ENCODE data around the gene PAQR9.
"Not testable (repeated sequence)": the region's sequence is repeated elsewhere in the genome, so short reads cannot be mapped to it uniquely, and the experiment has no call there.

The PAQR9 gene, protein sequence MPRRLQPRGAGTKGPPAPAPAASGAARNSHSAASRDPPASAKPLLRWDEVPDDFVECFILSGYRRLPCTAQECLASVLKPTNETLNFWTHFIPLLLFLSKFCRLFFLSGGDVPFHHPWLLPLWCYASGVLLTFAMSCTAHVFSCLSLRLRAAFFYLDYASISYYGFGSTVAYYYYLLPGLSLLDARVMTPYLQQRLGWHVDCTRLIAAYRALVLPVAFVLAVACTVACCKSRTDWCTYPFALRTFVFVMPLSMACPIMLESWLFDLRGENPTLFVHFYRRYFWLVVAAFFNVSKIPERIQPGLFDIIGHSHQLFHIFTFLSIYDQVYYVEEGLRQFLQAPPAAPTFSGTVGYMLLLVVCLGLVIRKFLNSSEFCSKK

DNA sequence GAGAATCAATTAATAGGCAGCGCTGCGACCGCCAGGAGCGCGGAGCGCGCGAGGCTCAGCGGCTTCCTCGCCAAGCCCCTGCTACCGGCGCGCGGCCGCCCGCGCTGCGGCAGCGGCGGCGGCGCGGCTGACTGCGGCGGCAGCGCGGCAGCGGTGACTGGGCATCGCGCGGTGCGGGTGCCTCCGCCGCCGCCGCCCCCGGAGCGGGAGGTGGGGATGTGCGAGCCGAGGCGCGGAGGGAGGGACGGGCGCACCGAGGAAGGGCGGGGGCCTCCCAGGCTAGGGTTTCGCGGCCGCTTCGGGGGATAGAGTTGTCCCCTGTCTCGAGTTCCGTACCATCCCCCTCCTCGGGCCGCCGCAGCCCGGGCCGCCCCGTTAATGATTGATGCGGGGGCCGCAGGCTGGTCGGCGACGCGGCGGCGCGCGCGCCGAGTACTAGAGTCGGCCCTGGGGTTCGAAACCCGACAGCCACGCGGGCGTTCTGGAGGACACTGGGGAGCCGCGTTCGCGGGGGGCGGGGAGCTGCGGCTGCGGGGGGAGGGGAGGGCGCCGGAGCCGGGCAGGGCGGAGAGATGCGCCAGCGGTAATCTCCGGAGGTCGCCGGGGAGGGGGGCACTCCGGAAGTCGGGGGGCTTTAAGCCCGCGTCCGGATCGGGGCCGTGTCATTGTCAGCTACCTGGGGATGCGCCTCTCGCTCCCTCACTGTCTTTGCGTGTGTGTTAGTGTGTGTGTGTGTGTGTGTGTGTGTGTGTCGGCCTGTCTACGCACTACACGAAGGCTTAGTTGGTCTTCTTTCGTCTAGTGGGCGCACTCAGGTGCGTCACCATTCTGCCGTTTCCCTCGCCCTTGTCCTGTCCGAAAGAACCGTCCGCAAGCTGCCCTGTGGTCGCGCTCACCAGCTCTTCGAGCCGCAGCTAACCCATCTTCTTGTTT, at the start of gene PAQR9:
Gene PAQR9 (minus strand): TSS at position 159 of the 933 bp plus-strand sequence. CDS start 338 bp downstream, outside the sequence.
- peak in 1 of 2 donors; percentile 39 for DNase-seq

DNA sequence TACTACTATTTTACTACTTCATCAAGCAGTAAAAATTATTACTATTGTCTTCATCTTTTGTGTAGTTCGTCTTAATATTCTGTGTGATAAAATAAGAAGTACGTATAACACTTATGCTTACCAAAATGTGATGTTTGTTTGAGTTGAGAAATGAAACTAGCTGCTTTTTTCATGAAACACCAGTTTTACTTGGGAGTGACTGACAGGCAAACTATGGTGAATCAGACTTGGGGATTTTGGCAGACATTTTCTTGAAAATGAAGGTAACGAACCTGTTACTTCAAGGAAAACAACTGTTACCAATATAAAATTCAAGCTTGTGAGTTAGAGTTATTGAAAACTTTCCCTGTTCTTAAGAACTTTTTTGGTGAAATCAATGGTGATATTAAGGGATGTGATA, 48.2 kb upstream of the PAQR9 start:
- DNase-seq: no peak

DNA sequence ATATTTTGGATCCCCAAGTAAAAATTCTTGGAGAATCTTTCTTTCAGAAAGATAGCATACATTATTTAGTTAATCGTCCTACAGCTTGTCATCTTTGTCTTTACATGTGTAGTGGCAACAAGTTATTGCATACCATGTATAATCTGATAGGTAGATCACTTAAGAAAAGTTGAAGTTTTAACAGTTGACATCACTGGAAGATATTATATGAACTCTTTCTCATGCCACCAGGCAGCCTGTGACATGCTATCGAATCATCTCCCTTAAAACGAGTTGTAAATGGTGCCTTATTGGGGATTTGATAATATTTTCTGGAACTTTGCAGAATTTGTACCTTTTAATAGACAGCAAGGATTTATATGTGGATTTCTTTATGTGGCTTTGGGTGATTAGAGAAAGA, 46.5 kb upstream of the PAQR9 start:
- DNase-seq: no peak

DNA sequence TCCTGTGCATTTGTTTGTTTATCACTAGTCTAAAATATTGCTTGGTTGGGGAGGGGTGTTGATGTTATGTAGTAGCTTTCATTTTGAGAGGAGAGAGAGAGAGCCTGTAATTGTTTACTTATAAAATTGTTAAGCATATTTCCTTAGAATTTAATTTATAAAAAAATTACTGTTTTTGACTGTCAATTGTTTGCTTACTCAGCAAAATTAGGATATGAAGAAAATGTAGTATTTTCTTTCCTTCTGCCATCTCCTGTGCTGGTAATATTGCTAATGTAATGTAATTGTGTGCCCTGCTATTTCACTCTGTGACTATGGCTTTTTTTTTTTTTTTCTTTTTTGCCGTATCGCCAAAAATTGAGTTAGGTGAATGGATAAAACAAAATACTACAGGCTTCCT, 41.3 kb upstream of the PAQR9 start:
- no peak for DNase-seq

DNA sequence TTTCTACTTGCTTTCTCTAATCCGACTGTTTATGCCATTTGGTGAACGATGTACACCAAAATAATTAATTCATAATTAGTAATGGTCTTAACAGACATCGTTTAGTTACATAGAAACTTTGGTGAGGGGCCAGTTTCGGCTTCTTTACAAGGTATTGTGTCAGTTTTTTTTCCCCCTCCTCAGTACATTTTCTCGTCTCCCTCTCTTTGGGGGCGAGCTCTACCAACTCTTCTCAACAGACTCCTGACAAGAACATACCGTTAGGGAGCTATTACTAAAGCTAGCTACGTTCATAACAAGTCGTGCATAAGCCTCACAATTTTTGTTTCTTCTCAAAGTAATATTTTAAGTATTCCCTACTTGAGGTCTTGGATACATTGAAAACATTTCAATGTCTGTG, 39.3 kb upstream of the PAQR9 start:
- no peak for DNase-seq

DNA sequence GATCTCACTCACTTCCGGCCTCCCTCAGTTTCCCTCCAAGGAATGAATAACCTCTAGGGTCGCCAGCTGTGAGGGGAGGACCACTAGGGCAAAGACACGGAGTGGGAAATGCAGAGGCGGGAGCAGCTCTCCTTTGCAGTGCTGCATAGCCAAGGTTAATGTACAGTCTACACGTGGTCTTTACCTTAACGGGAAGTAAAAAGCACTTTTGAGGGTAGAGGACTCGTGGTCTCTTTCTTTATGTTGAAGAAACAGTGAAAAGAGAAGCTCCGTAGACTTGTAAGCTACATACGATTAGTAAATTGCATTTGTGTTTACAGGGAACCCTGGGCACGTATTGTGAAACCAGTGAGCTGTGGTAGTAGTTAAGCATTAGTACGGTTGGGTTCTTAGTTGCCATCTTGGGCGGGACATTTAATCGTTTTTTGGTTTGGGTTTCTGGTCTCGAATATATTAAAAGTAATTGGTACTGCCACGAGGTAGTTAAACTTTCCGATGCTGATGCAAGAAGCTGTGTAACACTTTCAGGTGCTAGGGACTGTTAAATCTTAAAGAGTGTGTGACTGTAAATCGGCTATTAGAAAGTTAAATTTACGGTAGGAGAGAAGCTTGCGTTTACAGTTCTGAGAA, 38.7 kb upstream of the PAQR9 start:
- DNase-seq: peak in 1 of 2 donors; percentile 26

DNA sequence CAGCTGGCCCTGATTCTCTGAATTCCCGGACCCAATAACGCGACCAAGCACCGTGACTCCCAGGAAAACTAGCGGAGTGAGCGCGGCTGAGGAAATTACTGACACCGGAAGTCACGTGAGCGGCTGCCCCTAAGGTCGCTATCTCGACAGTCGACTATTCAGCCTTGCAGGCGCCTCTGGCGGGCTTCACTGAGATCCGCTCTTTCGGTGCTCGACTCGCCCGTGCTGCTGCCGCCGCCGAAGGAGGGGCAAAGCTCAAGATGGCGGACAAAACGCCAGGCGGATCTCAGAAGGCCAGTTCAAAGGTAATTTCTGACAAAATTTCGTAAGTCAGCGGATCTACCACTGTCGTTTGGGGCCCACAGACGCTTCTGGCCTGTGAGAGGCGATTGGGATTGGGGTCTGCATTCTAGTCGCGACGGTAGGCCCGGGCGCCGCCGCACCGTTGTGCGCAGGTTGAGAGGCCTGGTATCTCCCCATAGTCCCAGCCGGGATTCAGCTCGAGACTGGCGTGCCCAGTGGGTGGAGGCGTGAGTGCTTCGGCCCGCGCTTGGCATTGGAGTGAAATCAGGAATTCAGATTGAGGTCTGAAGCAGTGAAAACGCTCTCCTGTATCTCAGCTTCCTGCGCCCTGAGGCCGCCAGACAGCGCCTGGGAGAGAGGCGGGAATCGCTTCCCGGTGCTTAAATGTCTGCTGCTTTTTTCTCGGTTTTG, 38.1 kb upstream of the PAQR9 start, which contains the start of gene U2SURP:
Gene U2SURP (plus strand): TSS at position 202 of the 714 bp plus-strand sequence. CDS start 59 bp downstream, at position 261.
- peak; percentile 89 to 91 for DNase-seq

DNA sequence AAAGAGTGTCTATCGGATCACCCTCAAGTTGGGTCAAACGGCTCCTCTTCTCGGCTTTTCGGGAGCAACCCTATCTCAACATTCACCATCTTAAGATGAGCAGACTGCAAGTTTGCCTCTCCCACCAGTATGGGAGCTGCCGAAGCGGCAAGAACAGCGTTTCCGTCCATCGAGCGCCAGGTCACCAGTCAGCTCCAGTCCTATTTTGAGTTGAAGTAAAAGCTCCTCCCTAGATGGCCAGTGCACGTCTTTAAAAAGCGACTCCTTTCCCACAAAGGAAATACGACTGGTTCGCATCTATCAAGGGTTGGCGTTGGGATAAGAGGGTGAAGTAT, 37.5 kb upstream of the PAQR9 start:
- DNase-seq: peak in 1 of 2 donors; percentile 55

DNA sequence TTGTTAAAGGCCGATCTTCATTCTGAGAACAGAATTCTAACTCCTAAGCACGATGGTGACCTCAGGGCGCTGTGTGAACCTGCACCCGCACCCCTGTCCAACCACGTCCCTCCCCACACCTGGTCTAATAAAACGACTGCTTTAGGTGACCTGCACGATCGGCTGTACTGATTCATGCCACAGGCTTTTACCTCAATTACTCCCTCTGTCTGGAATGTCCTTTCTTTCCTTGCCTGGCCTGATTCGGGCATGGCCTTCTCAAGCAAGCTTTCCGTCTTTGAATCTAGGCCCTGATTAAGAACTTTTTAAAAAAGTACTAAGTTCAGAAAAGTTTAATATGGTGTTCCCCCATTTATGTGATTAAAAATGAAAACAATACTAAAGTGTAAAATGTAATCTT, 37.1 kb upstream of the PAQR9 start:
- DNase-seq: no peak

DNA sequence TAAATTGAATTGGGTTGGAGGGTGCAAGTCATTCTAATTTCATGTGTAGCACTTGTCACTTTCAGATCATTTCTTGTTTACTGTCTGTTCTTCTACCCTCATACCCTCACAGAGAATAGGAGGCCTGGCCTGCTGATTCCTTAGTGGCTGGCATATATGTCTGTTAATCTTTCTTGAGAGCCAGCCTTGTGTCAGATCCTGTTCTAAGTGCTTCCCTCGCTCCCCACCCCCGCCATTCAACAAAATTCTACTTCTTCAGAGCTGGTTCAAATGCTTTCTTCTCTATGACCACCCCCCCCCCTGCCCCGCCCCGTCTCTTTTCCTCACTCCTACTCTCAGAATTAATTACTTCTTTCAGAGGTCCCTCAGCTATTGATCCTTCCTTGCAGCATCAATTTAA, 36.4 kb upstream of the PAQR9 start:
- no peak for DNase-seq

DNA sequence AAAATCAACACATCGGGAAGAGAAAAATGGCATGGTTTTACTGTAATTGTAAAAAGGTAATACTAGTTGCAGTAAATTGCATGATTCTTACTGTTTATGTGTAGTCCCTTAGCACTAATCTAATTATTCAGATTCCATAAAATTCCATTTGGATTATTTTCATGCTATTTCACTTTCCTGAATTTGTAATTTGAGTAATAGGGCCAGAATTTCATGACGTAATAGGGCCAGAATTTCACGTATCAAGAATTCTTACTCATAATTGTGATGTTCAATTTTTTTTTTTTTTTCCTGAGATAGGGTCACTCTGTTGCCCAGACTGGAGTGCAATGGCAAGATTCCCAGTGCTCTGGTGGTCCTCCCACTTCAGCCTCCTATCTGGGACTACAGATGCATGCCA, 35.0 kb upstream of the PAQR9 start:
- DNase-seq: no peak

DNA sequence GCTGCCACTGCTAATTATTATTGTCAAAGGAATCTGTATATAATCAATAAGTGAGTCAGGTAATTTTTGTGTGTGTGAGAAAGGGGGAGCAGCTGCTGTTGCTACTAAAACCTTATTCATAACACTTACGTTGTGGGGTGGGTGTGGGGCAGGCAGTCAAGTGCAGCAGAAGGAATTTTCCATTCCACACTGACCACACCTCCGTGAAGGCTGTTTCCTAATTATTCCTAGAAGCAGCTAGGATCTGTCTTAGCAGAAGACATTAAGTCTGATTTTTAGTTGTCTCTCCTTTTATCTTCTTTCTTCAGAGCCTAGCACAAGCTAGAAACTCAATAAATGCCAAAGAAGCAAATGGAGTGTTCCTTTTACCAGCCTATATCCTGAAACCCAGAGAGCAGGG, 33.9 kb upstream of the PAQR9 start:
- no peak for DNase-seq

DNA sequence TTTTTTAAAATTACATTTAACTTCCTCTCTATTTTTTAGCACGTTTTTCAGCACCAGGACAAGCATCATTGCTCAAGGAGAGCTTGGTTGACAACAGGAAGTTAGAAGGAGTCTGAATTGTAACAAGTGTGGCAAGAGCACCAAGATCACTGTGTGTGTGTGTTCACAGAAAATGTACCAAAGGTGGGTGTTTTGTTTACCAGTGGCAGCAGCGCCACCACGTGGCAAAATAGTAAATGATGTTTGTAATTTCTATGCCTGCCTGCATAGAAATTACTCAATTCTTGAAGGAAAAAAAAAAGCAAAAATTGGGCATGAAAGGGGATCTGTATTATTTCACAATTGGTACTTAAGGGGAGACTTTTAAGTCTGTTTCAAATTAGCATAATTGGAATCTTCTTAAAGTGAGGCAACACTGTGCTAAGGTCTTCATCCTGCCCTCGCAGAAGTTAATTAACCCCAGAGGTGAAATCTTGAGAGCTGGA, 30.5 kb upstream of the PAQR9 start:
- DNase-seq: peak; percentile 65 to 68

DNA sequence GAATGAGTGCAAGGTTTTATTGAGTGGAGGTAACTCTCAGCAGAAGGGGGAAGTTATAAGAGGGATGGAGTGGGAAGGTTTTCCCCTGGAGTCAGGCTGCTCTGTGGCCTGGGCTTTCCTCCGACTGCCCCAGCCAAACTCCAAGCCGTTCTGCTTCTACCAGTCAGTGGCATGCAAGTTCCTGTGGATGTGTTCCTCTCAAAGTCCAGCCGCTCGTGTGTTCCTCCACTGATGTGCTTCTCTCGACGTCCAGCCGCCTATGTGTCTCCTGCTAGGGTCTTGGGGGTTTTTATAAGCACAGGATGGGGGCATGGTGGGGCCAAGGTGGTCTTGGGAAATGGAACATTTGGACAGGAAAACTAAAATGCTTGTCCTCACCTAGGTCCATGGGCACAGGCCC, 28.8 kb upstream of the PAQR9 start:
- DNase-seq: no peak

DNA sequence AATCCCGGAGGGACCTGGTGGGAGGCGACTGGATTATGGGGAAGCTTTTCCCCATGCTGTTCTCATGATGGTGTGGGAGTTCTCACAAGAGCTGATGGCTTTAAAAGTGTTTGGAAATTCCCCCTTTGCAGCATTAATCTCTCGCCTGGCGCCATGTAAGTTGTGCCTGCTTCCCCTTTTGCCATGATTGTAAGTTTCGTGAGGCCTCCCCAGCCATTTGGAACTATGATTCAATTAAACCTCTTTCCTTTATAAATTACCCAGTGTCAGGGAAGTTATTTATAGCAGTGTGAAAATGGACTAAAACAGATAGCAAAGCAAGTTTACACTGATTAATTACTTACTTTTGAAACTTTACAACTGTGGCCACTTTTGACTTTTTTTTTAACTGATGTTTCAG, 27.2 kb upstream of the PAQR9 start:
- no peak for DNase-seq

DNA sequence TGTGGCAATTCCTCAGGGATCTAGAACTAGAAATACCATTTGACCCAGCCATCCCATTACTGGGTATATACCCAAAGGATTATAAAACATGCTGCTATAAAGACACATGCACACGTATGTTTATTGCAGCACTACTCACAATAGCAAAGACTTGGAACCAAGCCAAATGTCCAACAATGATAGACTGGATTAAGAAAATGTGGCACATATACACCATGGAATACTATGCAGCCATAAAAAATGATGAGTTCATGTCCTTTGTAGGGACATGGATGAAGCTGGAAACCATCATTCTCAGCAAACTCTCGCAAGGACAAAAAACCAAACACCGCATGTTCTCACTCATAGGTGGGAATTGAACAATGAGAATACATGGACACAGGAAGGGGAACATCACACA, 25.4 kb upstream of the PAQR9 start:
- not testable (repeated sequence) for DNase-seq

DNA sequence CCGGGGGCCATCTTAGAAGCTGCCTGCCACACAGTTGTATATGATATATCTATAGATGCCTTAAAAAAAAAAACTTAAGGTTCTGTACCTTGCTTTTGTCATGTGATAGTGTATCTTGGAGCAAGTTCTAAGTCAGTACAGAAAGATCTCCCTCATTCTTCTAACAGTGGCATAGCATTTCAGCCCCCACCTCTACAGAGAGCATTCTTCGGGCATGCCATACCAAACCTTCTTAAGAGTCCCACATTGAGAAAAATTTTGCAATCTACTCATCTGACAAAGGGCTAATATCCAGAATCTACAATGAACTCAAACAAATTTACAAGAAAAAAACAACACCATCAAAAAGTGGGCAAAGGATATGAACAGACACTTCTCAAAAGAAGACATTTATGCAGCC, 24.7 kb upstream of the PAQR9 start:
- not testable (repeated sequence) for DNase-seq

DNA sequence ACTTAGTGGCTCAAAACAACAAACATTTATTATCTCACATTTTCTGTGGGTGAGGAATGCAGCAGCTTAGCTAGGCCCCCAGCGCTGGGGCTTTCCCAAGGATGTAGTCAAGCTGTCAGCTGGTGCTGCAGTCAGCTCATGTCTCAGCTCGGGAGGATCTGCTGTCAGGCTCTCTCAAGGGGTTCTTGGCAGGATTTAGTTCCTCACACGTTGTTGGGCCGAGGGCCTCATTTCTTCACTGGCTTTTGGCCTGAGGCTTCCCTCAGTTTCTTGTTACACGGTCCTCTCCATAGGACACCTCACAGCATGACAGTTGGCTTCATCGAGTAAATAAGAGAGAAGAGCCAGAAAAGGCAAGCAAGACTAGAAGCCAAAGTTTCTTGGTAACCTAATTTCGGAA, 24.2 kb upstream of the PAQR9 start:
- no peak for DNase-seq

DNA sequence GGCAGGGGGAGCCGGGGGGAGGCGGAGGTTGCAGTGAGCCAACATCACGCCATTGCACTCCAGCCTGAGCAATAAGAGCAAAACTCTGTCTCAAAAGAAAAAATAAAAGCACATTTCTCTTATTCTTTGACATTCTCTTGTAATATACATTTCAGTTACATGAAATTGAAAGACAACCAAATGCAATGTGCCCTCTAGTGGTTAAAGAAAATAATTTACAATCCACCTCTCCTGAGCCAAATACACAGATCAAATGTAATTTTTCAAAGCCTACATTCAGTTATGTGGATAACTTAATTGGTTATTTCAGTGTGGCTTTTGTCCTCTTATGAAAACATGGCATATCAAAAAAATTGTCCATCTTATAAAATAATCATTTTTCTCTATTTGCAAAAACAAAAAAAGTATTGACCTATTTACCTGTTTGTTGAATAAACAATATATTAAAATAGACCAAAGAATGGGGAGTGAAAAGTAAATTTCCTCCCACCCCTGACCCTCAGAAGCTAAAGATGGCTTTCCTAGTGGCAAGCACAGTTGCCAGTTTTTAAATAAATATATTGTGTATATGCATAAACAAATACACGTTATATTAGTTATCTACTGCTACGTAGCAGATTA, 23.7 kb upstream of the PAQR9 start:
- DNase-seq: no peak

DNA sequence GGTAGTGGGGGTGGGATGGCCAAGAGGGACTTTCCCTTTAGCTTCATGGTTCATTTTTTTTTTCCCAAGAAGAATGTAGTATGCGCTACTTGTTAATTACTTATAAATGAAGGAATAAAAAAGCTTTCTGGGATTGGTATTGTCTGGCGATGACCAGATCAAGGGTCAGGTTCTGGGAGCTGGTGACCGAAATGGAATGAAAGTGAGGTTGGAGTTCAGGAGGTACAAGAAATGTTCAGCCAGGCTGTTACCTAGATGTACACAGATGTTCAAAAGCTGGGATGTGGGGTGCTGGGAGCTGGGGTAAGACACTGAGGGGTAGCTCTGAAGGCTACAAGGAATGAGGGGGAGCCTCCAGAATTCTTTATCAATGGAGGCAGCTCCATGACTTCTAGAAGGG, 20.8 kb upstream of the PAQR9 start:
- no peak for DNase-seq

DNA sequence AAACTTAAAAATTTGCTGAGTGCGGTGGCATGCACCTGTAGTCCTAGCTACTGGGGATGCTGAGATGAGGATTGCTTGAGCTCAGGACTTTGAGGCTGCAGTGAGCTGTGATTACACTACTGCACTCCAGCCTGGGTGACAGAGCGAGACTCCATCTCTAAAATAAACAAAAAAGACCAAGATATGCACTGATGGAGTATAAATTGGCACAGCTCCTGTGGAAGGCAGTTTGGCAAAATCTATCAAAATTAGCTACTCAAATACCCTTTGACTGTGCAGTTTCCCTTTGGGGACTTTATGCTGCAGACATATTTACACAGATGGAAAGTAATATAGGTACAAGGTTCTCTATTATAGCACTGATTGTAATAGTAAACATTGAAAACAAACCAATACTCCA, 19.8 kb upstream of the PAQR9 start:
- no peak for DNase-seq

Data from stimulated activated CD4-positive, alpha-beta T cell treated with anti-CD3 and anti-CD28 coated beads, Interleukin-2, amount 100 ng/mL, for 24 hours (primary cell).